HG03354 (cell line): Measurements from ENCODE around the gene TYW1.
"Not testable (repeated sequence)": the region's sequence is repeated elsewhere in the genome, so short reads cannot be mapped to it uniquely, and the experiment has no call there.

ENCODE experiments used
- ATAC-seq: cut with Tn5 transposase; IDR thresholded peaks from one replicate; pipeline ENCODE4 v1.9.1; 2021; ENCODE audit warnings: mild to moderate bottlenecking; ENCODE audit not compliant: unreplicated experiment, poor library complexity, severe bottlenecking

TYW1 gene, protein sequence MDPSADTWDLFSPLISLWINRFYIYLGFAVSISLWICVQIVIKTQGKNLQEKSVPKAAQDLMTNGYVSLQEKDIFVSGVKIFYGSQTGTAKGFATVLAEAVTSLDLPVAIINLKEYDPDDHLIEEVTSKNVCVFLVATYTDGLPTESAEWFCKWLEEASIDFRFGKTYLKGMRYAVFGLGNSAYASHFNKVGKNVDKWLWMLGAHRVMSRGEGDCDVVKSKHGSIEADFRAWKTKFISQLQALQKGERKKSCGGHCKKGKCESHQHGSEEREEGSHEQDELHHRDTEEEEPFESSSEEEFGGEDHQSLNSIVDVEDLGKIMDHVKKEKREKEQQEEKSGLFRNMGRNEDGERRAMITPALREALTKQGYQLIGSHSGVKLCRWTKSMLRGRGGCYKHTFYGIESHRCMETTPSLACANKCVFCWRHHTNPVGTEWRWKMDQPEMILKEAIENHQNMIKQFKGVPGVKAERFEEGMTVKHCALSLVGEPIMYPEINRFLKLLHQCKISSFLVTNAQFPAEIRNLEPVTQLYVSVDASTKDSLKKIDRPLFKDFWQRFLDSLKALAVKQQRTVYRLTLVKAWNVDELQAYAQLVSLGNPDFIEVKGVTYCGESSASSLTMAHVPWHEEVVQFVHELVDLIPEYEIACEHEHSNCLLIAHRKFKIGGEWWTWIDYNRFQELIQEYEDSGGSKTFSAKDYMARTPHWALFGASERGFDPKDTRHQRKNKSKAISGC

DNA sequence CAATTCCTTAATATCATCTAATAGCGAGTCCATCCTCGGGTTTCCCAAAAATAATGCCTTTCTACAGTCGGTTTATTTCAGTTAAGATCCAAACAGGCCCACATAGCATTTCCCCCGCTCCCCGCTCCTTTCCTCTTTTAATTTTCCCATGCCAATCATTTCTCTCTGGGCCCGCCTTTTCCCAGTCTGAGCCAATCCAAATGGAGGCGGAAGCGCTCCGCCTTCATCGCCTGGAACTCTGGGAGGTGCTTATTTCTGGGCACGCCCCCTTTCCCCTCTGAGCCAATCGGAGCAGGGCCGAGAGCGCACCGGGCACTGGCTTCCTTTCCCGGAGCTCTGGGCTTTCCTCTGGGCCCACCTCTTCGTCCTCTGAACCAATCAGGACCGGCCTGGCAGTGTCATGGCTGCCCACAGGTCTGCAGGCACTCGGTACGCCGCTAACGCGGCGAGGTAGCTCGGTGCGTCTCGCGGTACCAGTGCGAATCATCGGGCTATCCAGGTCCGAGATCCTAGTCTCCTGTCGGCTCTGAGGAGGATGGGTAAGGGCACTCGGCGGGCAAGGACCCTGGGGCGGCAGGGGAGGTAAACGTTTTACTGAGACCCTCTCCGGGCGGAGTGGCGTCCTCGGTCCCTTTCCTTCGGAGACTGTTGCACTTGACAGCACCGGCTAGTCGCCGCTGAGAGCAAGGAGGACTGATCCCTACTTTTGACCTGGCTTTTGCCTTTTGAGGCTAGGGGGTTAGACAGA lies at the start of gene TYW1:
Gene TYW1 (plus strand): TSS at position 390 of the 748 bp plus-strand sequence. CDS start 146 bp downstream, at position 536.
- ATAC-seq, result peak; percentile 89

DNA sequence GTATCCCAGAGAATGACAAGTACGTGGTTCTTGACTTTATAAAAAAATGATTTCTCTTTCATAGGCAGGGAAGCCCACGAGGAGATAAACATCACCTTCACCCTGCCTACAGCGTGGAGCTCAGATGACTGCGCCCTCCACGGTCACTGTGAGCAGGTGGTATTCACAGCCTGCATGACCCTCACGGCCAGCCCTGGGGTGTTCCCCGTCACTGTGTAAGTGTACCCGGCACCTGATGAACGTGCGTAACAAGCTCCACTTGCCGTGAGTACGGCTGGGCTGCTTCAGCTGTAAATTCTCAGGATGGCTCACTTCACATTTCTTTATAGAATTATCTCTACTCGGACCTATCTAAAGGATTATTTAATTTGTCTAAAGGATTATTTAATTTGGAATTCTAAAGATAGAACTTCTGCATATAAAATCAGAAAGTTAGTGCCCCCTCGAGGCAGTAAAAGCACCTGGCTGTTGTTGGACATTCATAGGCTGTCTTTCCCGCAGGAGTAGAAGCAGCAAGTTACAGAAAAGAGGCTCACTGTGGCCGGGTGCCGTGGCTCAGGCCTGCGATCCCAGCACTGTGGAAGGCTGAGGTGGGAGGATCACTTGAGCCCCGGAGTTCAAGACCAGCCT lies 48.0 kb upstream of the TYW1 start:
- no peak for ATAC-seq

GRCh38 chr7:66950311-66950710 lies 46.3 kb upstream of the TYW1 start:
- ATAC-seq, result no peak

DNA sequence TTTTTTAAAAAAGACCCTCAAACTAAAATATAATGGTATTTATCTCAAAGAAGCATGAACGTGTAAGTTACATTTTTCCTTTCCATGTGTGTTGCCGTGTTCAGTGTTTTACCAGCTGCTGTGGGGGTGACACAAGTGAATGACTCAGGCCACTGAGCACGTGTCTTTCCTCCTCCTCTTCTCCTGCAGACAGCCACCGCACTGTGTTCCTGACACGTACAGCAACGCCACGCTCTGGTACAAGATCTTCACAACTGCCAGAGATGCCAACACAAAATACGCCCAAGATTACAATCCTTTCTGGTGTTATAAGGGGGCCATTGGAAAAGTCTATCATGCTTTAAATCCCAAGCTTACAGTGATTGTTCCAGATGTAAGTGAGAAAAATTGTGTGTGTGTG lies 45.9 kb upstream of the TYW1 start:
- ATAC-seq, result no peak

DNA sequence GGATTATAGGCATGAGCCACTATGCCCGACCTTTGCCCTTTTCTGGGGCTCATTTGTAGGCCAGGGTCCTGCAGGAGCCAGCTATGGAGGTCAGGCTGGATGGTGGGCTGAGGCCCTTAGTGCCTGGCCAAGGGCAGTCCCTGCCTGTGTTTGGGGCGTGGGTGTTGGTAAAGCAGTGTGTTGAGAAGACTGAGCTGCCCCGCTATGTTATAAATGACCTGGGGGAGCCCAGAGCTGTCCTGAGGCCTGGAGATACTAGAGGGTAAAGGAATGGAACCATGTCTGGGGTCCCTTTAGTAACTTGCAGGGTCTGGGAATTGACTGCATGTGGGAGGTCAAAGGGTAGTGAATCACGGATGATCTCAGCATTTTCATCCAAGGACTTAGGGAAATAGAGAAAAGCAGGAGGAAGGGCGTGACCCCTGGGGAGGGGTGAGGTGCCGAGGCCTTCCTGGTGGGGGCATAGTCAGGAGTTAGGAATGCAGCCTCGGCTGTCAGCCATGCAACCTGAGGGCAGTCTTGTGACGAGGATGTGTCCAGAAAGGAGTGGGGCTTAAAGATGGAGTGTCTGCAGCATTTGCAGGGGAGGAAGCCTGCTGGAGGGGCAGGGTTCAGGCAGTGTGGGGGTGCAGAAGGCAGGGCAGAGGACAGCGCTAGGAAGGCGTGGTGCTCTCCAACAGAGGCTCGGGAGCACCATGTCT lies 44.1 kb upstream of the TYW1 start:
- ATAC-seq, result no peak

DNA sequence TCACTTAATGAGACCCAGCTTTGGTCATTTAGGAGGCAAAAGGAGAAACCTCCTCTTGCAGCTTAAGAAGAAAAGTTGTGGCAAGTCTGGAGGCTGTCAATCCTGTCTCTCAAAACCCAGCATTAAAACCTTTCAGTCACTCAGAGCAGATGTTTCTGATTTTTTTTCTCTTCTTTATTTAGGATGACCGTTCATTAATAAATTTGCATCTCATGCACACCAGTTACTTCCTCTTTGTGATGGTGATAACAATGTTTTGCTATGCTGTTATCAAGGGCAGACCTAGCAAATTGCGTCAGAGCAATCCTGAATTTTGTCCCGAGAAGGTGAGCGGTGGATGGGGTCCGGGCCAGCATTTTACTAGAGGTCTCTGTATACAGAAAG lies 43.6 kb upstream of the TYW1 start:
- no peak for ATAC-seq

DNA sequence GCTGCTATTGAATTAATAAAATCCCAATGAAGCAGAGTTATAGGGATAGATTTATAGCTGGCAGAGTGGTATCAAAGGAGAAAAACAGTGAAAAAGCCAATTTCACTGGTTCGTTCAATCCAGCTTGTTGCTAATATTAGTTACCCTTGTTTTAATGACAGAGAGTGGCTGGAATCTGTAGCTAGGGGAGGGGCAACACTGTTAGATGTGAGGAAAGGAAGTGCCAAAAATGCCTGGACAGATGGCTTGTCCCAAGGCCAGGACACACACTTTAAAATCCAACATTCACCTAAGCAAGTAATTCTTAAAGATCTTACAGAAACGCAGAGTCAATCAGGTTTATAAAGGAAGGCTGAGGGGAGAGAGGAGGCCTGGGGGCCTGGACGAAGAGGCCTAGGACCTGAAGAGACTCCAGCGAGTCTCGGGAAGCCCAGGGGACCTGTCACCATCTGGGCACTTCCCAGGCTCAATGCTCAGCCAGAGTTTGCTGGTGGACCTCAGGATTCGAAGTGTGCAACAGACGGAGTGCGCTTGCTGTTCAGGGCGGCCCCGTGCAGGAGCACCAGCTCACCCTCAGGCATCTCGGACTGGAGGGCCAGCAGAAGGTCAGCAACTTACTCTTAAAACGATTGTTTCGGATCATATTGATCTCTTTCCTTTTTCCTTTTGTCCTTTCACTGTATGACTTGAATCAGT lies 38.9 kb upstream of the TYW1 start:
- no peak for ATAC-seq

- no peak for ATAC-seq
Measured at GRCh38 chr7:66958538-66959350, 37.9 kb upstream of the TYW1 start.

DNA sequence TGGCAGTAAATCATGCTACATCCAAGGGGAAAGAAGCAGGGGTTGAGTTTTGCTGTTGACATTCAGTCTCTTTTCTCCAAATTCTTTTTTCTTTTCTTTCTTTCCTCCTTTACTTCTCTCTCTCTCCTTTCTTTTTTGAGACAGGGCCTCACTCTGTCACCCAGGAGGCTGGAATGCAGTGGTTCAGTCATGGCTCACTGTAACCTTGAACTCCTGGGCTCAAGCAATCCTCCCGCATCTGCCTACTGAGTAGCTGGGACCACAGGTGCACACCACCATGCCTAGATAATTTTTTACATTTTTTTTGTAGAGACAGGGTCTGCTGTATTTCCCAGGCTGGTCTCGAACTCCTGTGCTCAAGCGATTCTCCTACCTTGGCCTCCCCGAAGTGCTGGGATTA lies 36.4 kb upstream of the TYW1 start:
- ATAC-seq, result no peak

- ATAC-seq, result no peak
Measured at GRCh38 chr7:66961096-66961495, 35.5 kb upstream of the TYW1 start.

- ATAC-seq, result no peak
Measured at GRCh38 chr7:66964411-66964810, 32.2 kb upstream of the TYW1 start.

DNA sequence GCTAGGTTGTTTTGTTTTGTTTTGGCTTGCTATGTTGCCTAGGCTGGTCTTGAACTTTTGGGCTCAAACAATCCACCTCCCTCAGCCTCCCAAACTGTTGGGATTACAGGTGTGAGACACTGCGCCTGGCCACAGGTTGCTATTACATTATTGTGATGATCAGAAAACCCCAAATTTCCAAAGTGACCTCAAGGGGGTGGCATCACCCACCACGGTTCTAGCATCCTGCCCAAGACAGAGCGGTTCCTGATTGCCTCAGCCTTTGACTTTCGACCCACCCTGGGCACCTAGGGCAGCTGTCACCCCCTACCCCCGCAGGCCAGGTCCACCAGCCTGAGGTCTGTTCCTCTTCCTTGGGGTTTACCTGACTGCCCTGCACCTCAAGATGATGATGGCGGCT lies 29.6 kb upstream of the TYW1 start:
- ATAC-seq, result no peak

DNA sequence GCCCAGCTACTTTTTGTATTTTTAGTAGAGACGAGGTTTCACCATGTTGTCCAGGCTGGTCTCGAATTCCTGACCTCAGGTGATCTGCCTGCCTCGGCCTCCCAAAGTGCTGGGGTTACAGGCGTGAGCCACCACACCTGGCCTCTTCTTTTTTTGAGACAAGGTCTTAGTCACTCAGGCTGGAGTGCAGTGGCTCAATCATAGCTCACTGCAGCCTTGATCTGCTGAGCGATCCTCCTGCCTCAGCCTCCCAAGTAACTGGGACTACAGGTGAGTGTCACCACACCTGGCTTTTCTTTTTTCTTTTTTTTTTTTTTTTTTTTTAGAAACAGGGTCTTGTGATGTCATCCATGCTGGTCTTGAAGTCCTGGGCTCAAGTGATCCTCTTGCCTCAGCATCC lies 27.6 kb upstream of the TYW1 start:
- not testable (repeated sequence) for ATAC-seq

DNA sequence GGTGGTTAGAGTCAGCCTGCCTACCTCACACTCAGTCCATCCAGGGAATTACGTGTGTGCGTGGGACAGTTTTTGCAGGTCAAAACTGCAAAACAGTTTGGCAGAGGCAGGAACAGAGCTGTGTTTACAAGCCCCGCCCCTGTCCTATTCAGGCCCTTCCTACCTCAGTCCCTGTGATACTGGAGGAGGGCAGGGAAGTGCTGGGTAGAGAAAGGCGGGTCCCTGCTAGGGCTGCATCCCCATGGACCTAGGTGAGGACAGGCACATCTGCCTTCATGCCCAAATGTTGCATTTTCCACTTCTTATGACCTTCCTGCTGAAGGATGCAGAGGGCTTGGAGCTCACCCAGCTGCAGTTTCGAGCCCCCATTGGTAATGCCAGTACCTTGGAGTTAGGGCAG lies 26.3 kb upstream of the TYW1 start:
- ATAC-seq, result no peak

DNA sequence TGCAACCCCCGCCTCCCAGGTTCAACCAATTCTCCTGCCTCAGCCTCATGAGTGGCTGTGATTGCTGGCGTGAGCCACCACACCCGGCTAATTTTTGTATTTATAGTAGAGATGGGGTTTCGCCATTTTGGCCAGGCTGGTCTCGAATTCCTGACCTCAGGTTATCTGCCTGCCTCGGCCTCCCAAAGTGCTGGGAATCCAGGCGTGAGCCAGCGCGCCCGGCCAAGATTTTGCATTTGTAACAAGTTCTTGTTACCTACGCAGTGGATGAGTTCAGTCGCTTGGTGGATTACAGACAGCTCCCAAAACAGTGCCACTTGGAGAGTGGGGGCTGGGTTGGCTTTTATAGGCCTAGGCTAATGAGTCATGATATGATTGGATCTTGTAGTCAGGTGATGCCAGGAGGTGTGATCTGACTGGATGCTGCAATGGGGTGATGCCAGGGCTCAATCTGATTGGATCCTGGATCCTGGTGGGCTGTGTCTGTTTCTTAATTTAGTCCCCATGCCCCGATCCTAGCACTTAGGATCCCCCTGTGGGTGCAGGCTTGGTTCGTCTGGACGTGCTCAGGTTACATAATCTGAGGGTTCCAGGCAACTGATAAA lies 21.5 kb upstream of the TYW1 start:
- ATAC-seq, result no peak

GRCh38 chr7:66978312-66978711 lies 18.3 kb upstream of the TYW1 start:
- ATAC-seq, result not testable (repeated sequence)

DNA sequence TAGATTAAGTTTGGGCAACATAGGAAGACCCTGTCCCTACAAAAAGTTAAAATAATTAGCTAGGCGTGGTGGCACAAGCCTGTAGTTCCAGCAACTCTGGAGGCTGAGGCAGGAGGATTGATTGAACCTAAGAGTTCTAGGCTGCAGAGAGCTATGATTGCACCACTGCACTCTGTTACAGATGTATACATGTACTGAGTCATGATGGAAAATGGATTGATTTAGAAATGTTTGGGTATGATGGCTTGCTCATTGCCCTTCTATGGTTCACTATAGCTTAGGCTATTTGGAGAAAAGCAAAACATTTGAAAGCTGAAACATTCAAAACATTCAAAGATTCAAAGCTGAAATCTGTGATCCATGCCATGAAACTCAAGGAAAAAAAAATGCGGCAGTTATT lies 17.6 kb upstream of the TYW1 start:
- not testable (repeated sequence) for ATAC-seq

- ATAC-seq, result not testable (repeated sequence)
Measured at GRCh38 chr7:66980336-66980735, 16.3 kb upstream of the TYW1 start.
